Neural progenitor cell (in vitro differentiated cells): ENCODE data around the gene TRAPPC4. TPM values are rescaled to one million over a fixed set of nuclear protein-coding genes. Genes with fewer than 3 reads are reported as not detected.

ENCODE experiments used
- DNase-seq: peaks from one replicate; pipeline ENCODE4 v3.0.0-alpha.2; 2016; ENCODE audit warnings: low spot score
- H2AFZ ChIP-seq: fragments of 200-600 bp; sonication (generic); replicated peaks from 2 replicates; pipeline ENCODE4 v1.6.1; 2016; ENCODE audit warnings: antibody characterized with exemption
- H3F3A ChIP-seq: fragments of 200-600 bp; sonication (generic); 2 replicates; pipeline ENCODE4 v1.6.1; 2016; ENCODE audit warnings: antibody characterized with exemption, low read depth
- H3K27ac ChIP-seq: fragments of 200-600 bp; sonication (generic); 2 replicates; pipeline ENCODE4 v1.5.1; 2016; ENCODE audit warnings: mild to moderate bottlenecking
- H3K27me3 ChIP-seq: fragments of 200-600 bp; sonication (generic); 2 replicates; pipeline ENCODE4 v1.6.1; 2016; ENCODE audit warnings: mild to moderate bottlenecking, moderate library complexity
- H3K36me3 ChIP-seq: fragments of 200-600 bp; sonication (generic); 2 replicates; pipeline ENCODE4 v1.5.1; 2016
- H3K4me1 ChIP-seq: fragments of 200-600 bp; sonication (generic); 2 replicates; pipeline ENCODE4 v1.6.1; 2016; ENCODE audit warnings: mixed run types
- H3K4me2 ChIP-seq: fragments of 200-600 bp; sonication (generic); 2 replicates; pipeline ENCODE4 v1.6.1; 2016
- H3K4me3 ChIP-seq: fragments of 200-600 bp; sonication (generic); 2 replicates; pipeline ENCODE4 v1.5.1; 2016
- H3K79me2 ChIP-seq: fragments of 200-600 bp; sonication (generic); 2 replicates; pipeline ENCODE4 v1.6.1; 2016; ENCODE audit warnings: low read depth
- H3K9ac ChIP-seq: fragments of 200-600 bp; sonication (generic); 2 replicates; pipeline ENCODE4 v1.6.1; 2016
- H3K9me3 ChIP-seq: fragments of 200-600 bp; sonication (generic); 2 replicates; pipeline ENCODE4 v1.5.1; 2016; ENCODE audit warnings: low read depth
- H4K20me1 ChIP-seq: fragments of 200-600 bp; sonication (generic); 2 replicates; pipeline ENCODE4 v1.6.1; 2016; ENCODE audit warnings: low read depth
- H3K27ac Mint-ChIP-seq: 3 replicates; pipeline ENCODE4 v1.8.0; 2021; ENCODE audit warnings: mixed read lengths
- H3K27me3 Mint-ChIP-seq: 2 replicates; pipeline ENCODE4 v1.8.0; 2022; ENCODE audit warnings: low read depth, mild to moderate bottlenecking, inconsistent platforms, moderate library complexity, mixed read lengths; ENCODE audit not compliant: insufficient read depth
- H3K36me3 Mint-ChIP-seq: 3 replicates; pipeline ENCODE4 v1.8.0; 2021; ENCODE audit warnings: mixed read lengths
- H3K4me1 Mint-ChIP-seq: 3 replicates; pipeline ENCODE4 v1.8.0; 2021; ENCODE audit warnings: mixed read lengths
- H3K4me3 Mint-ChIP-seq: 3 replicates; pipeline ENCODE4 v1.8.0; 2021; ENCODE audit warnings: mild to moderate bottlenecking, moderate library complexity, mixed read lengths
- H3K9me3 Mint-ChIP-seq: 3 replicates; pipeline ENCODE4 v1.8.0; 2020; ENCODE audit warnings: mixed read lengths
- CTCF ChIP-seq: fragments of 200-600 bp; sonication (generic); IDR thresholded peaks from 2 replicates; pipeline ENCODE4 v1.5.1; 2017; ENCODE audit warnings: antibody characterized with exemption, mild to moderate bottlenecking
- EZH2 ChIP-seq: fragments of 200-600 bp; sonication (generic); IDR thresholded peaks from 2 replicates; pipeline ENCODE4 v1.6.1; 2017; ENCODE audit warnings: antibody characterized with exemption, mild to moderate bottlenecking, moderate library complexity
- EZH2phosphoT487 ChIP-seq: fragments of 200-600 bp; sonication (generic); IDR thresholded peaks from 2 replicates; pipeline ENCODE4 v1.6.1; 2017; ENCODE audit warnings: antibody characterized with exemption
- total RNA-seq: library from RNA; depleted of rRNA; stranded (reverse); fragments of >200 nt; gene quantifications from 2 replicates; pipeline ENCODE4 v1.2.3, GENCODE V29; 2015; ENCODE audit warnings: low replicate concordance

The TRAPPC4 gene
- total RNA-seq, 1 donor from 2014 or later = 53.5 TPM

DNA sequence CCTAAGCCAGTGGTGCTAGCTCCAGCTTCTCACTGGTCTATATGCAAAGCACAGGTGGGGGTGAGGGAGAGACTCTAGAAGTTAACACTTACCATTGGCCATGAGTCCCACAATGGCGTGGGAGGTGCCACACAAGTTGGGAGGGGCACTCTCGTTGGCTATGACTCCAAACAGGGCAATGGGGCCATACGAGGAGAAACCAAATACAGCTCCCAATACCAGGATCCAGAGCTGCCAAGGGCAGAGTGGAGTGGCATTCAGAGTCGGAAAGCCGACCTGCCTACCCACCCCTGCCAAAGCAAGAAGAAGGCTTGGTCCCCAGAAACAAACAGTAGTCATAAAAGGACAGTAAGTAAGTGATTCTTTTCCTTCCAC, 6.5 kb downstream of the TRAPPC4 start:
- Mint-ChIP-seq H3K9me3 (no peaks in the 10 kb centered on the region), H3K4me1 (peaks cover 21% of the 10 kb centered on the region)
- DNase-seq = no peak

DNA sequence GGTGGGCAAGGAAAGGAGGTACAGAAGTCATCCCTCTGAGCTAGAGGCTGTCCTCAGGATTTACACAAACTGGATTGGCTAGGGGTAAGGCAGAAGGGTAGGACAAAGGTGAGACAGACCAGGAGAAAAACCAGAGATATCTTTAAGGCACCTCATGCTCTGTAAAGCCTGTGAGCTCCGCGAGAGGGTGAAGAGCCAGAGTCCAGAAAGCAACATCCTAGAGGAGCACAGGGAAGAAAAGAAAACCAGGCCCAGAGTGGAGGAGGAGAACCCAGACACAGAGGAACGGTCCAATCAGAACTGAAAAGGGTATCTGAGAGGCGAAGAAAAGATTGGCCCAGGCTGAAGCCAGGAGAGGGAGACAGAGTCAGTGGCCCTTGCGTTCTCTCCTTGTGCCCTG, 7.0 kb downstream of the TRAPPC4 start:
- H3K36me3 ChIP-seq = peaks cover 4% of the 10 kb centered on the region
- no peak overlapping the region for H3K27ac ChIP-seq

More for the DNA sequence above, 6.5 kb downstream of the TRAPPC4 start:
- no peaks in the 10 kb centered on the region for H3K9me3 ChIP-seq
- Mint-ChIP-seq H3K27ac (no peak overlapping the region), H3K4me3 (no peak overlapping the region), H3K27me3 (peaks cover 4% of the 10 kb centered on the region), H3K36me3 (peaks cover 27% of the 10 kb centered on the region)
- peaks cover 4% of the 10 kb centered on the region for H3K36me3 ChIP-seq
- no peak overlapping the region for H2AFZ ChIP-seq
- no peak for TF ChIP-seq CTCF
- H3K27me3 ChIP-seq = no peaks in the 10 kb centered on the region
- H3K79me2 ChIP-seq = peaks cover 48% of the 10 kb centered on the region
- peaks cover 29% of the 10 kb centered on the region for H4K20me1 ChIP-seq
- peaks cover 11% of the 10 kb centered on the region for H3K4me1 ChIP-seq
- no peak overlapping the region for H3K4me3 ChIP-seq
- no peak overlapping the region for H3K4me2 ChIP-seq
- H3F3A ChIP-seq = peaks cover 48% of the 10 kb centered on the region
- no peak overlapping the region for H3K9ac ChIP-seq
- no peak overlapping the region for H3K27ac ChIP-seq

GRCh38 chr11:119025978-119026766, 7.6 kb downstream of the TRAPPC4 start:
- peaks cover 4% of the 10 kb centered on the region for H3K27me3 Mint-ChIP-seq

More for the DNA sequence above, 7.0 kb downstream of the TRAPPC4 start:
- TF ChIP-seq EZH2 (no peak), CTCF (no peak), EZH2phosphoT487 (no peak)
- Histone ChIP-seq H4K20me1 (peaks cover 26% of the 10 kb centered on the region), H3F3A (peaks cover 47% of the 10 kb centered on the region), H3K4me2 (no peak overlapping the region), H3K4me1 (peaks cover 10% of the 10 kb centered on the region), H3K79me2 (peaks cover 44% of the 10 kb centered on the region), H3K27me3 (no peaks in the 10 kb centered on the region), H3K4me3 (no peak overlapping the region), H2AFZ (no peak overlapping the region), H3K9me3 (no peaks in the 10 kb centered on the region), H3K9ac (no peak overlapping the region)
- no peak overlapping the region for H3K27ac Mint-ChIP-seq
- no peak for DNase-seq
- H3K36me3 Mint-ChIP-seq = peaks cover 26% of the 10 kb centered on the region
- H3K9me3 Mint-ChIP-seq = no peaks in the 10 kb centered on the region
- H3K27me3 Mint-ChIP-seq = peaks cover 4% of the 10 kb centered on the region
- peaks cover 20% of the 10 kb centered on the region for H3K4me1 Mint-ChIP-seq
- H3K4me3 Mint-ChIP-seq = no peak overlapping the region

More at GRCh38 chr11:119025978-119026766, 7.6 kb downstream of the TRAPPC4 start:
- no peak overlapping the region for H3K27ac Mint-ChIP-seq
- H3K36me3 Mint-ChIP-seq = peaks cover 26% of the 10 kb centered on the region
- no peak overlapping the region for H3K4me3 Mint-ChIP-seq
- TF ChIP-seq EZH2phosphoT487 (no peak), CTCF (no peak), EZH2 (no peak)
- no peak for DNase-seq
- H2AFZ ChIP-seq = no peak overlapping the region
- no peak overlapping the region for H3K4me3 ChIP-seq
- no peaks in the 10 kb centered on the region for H3K27me3 ChIP-seq
- peaks cover 37% of the 10 kb centered on the region for H3K79me2 ChIP-seq
- peaks cover 10% of the 10 kb centered on the region for H3K4me1 ChIP-seq
- no peaks in the 10 kb centered on the region for H3K9me3 ChIP-seq
- H3K36me3 ChIP-seq = peaks cover 4% of the 10 kb centered on the region
- peaks cover 20% of the 10 kb centered on the region for H3K4me1 Mint-ChIP-seq
- no peak overlapping the region for H3K4me2 ChIP-seq
- no peaks in the 10 kb centered on the region for H3K9me3 Mint-ChIP-seq
- no peak overlapping the region for H3K27ac ChIP-seq
- H4K20me1 ChIP-seq = peaks cover 26% of the 10 kb centered on the region
- peaks cover 44% of the 10 kb centered on the region for H3F3A ChIP-seq
- H3K9ac ChIP-seq = no peak overlapping the region
